Kidney (tissue), 14 donors: Measurements from ENCODE around the gene KIAA0040. TPM values are rescaled to one million over a fixed set of nuclear protein-coding genes. Genes with fewer than 3 reads are reported as not detected.

ENCODE experiments used
- DNase-seq, 5 donors: peaks; one replicate each; pipeline ENCODE4 v3.0.0-alpha.2; 2013 to 2020
- FAIRE-seq: peaks from 2 replicates; lab custom pipeline; 2012; peaks lifted over from hg19 to GRCh38; lab: Jason Lieb, UNC
- H3K27ac ChIP-seq, 2 donors: one replicate each; pipeline ENCODE4 v1.7.0; 2013; ENCODE audit warnings: low read depth in 2 of 2, low read length in 2 of 2, inconsistent platforms in 1 of 2
- H3K27me3 ChIP-seq: one replicate; pipeline ENCODE4 v1.7.1; 2013; ENCODE audit warnings: low read length, inconsistent platforms; ENCODE audit not compliant: control insufficient read depth, insufficient read depth
- H3K36me3 ChIP-seq, 3 donors: one replicate each; pipeline versions ENCODE4 v1.7.0 to v1.7.1; 2013; ENCODE audit warnings: low read length in 3 of 3, control low read depth in 1 of 3, inconsistent platforms in 1 of 3; ENCODE audit not compliant: insufficient read depth in 3 of 3, control insufficient read depth in 2 of 3
- H3K4me1 ChIP-seq, 3 donors: one replicate each; pipeline versions ENCODE4 v1.7.0 to v1.7.1; 2013; ENCODE audit warnings: low read length in 3 of 3, inconsistent platforms in 1 of 3, low read depth in 1 of 3; ENCODE audit not compliant: control insufficient read depth in 2 of 3, insufficient read depth in 2 of 3
- H3K4me3 ChIP-seq, 3 donors: one replicate each; pipeline versions ENCODE4 v1.7.0 to v1.8.1; 2013; ENCODE audit warnings: low read length in 3 of 3, control low read depth in 1 of 3, inconsistent platforms in 1 of 3
- H3K9ac ChIP-seq, 3 donors: one replicate each; pipeline versions ENCODE4 v1.7.0 to v1.7.1; 2013; ENCODE audit warnings: low read length in 3 of 3, control low read depth in 1 of 3, inconsistent platforms in 1 of 3
- H3K9me3 ChIP-seq, 3 donors: one replicate each; pipeline versions ENCODE4 v1.7.0 to v1.7.1; 2013; ENCODE audit warnings: low read length in 3 of 3, control low read depth in 1 of 3, inconsistent platforms in 1 of 3; ENCODE audit not compliant: control insufficient read depth in 2 of 3, insufficient read depth in 1 of 3
- CTCF ChIP-seq: IDR thresholded peaks from 3 replicates; pipeline ENCODE4 v1.5.1; 2012; ENCODE audit warnings: mild to moderate bottlenecking, moderate library complexity, borderline replicate concordance; ENCODE audit not compliant: insufficient read depth; ENCODE audit errors: extremely low read depth
- intact Hi-C: fragments of 100-400 bp; cut with DNase I; formaldehyde crosslinking; loops from one replicate; pipeline ENCODE4 v1.11.1; 2022
- polyA plus RNA-seq: library from polyadenylated mRNA; stranded (reverse); fragments of 350-450 nt; fragmentation: Illumina TruSeq; extraction: RNeasy Lipid Tissue Mini Kit (QIAGEN cat#74804); gene quantifications from one replicate; pipeline ENCODE4 v1.2.3, GENCODE V29; 2014; ENCODE audit warnings: low read depth, low replicate concordance; ENCODE audit not compliant: insufficient read depth
- total RNA-seq: library from RNA; stranded (reverse); fragmentation: NEBNext Ultra II Directional; extraction: Animal tissue kit (Norgen Biotek cat#: 25700); gene quantifications from one replicate; pipeline ENCODE4 v1.2.1, GENCODE V29; 2021
- donor health status: control.
- donor health status: control.
- donor health status: control.
- donor health status: control.
- donor health status: control.
- donor health status: DM: yes; HTN: yes; CAD: no.
- donor health status: Normal renal cell carcinoma (clear cell type).

Gene KIAA0040
- total and polyA plus RNA-seq, 2 donors from 2014 or later: 20.0 to 34.1 TPM

- intact Hi-C loops: no loop called here
- Histone ChIP-seq H3K9me3 (no peaks in the 10 kb centered on the region), H3K9ac (no peak overlapping the region), H3K4me1 (peaks cover 0 to 8% (median 6%) of the 10 kb centered on the region in 3 donors), H3K27me3 (no peaks in the 10 kb centered on the region), H3K36me3 (no peaks in the 10 kb centered on the region), H3K4me3 (no peak overlapping the region), H3K27ac (no peak overlapping the region)
- FAIRE-seq (no peak), DNase-seq (peak in 1 of 5 donors; percentile 49)
- no peak for TF ChIP-seq CTCF
These were observed 63.4 kb downstream of the KIAA0040 start for GRCh38 chr1:175129182-175129581.

- DNase-seq (no peak), FAIRE-seq (no peak)
- Histone ChIP-seq H3K36me3 (no peaks in the 10 kb centered on the region), H3K4me1 (peaks cover 0 to 8% (median 6%) of the 10 kb centered on the region in 3 donors), H3K4me3 (no peak overlapping the region), H3K9me3 (no peaks in the 10 kb centered on the region), H3K27ac (no peak overlapping the region), H3K27me3 (no peaks in the 10 kb centered on the region), H3K9ac (no peak overlapping the region)
- TF ChIP-seq CTCF: no peak
- intact Hi-C loops: no loop called here
These were observed 64.1 kb downstream of the KIAA0040 start for GRCh38 chr1:175128523-175128922.

- no peak overlapping the region for H3K27ac ChIP-seq
- H3K36me3 ChIP-seq: no peaks in the 10 kb centered on the region
- H3K9me3 ChIP-seq: no peaks in the 10 kb centered on the region
- no peaks in the 10 kb centered on the region for H3K27me3 ChIP-seq
- TF ChIP-seq CTCF: no peak
- intact Hi-C loops: no loop called here
- no peak overlapping the region for H3K9ac ChIP-seq
- FAIRE-seq: no peak
- DNase-seq: no peak
- H3K4me1 ChIP-seq: peaks cover 0 to 8% (median 6%) of the 10 kb centered on the region in 3 donors
- H3K4me3 ChIP-seq: no peak overlapping the region
These were observed 65.0 kb downstream of the KIAA0040 start for GRCh38 chr1:175127565-175127964.

- DNase-seq: no peak
- H3K36me3 ChIP-seq: no peaks in the 10 kb centered on the region
- peaks cover 0 to 8% (median 6%) of the 10 kb centered on the region in 3 donors for H3K4me1 ChIP-seq
- intact Hi-C loops: no loop called here
- H3K27ac ChIP-seq: no peak overlapping the region
- H3K4me3 ChIP-seq: no peak overlapping the region
- H3K9ac ChIP-seq: no peak overlapping the region
- no peaks in the 10 kb centered on the region for H3K9me3 ChIP-seq
- FAIRE-seq: no peak
- H3K27me3 ChIP-seq: no peaks in the 10 kb centered on the region
- no peak for TF ChIP-seq CTCF
These were observed 66.2 kb downstream of the KIAA0040 start for GRCh38 chr1:175126347-175126746.
